HCT116 (cell line): ENCODE measurements around the gene FAM13A. TPM values are rescaled to one million over a fixed set of nuclear protein-coding genes. Genes with fewer than 3 reads are reported as not detected.

Experiments used
- ATAC-seq: fragments of 200-7000 bp; cut with Tn5 transposase; 2 replicates; pipeline ENCODE4 v1.9.1; 2020; ENCODE audit warnings: mild to moderate bottlenecking, moderate library complexity
- BruUV-seq: library from RNA; stranded (reverse); fragments of 400-500 nt; replicated peaks from 2 replicates; lab custom pipeline; 2021; lab: Mats Ljungman, UMichigan
- CTCF ChIA-PET: fragments of 300-600 bp; sonication (Branson Sonifier 250); formaldehyde crosslinking; loops from one replicate; lab custom pipeline; 2021; ENCODE audit warnings: antibody characterized with exemption; lab: Charles Lee
- POLR2A ChIA-PET: fragments of 300-600, 350-600 bp; sonication (Branson Sonifier 250); formaldehyde crosslinking; loops from one replicate; lab custom pipeline; 2021; ENCODE audit warnings: antibody characterized with exemption; lab: Charles Lee
- RAD21 ChIA-PET, 2 experiments: fragments of 300-600 bp; sonication (Branson Sonifier 250); formaldehyde crosslinking; loops; one replicate each; lab custom pipeline; 2023; ENCODE audit warnings: low total read pairs in 2 of 2; ENCODE audit not compliant: uncharacterized antibody in 2 of 2, unreplicated experiment in 2 of 2, low non-redundant PET in 1 of 2; lab: Charles Lee
- DNase-seq: peaks from one replicate; pipeline ENCODE4 v3.0.0-alpha.2; 2010; ENCODE audit warnings: low read depth, low spot score
- H2AFZ ChIP-seq: fragments of 200-600 bp; shearing (Covaris generic), sonication (generic); 2 replicates; pipeline ENCODE4 v1.6.1; 2017; ENCODE audit warnings: low read depth, mixed run types, mixed read lengths, antibody characterized with exemption, low read length; ENCODE audit not compliant: poor library complexity, severe bottlenecking
- H3K27ac ChIP-seq: 2 replicates; pipeline ENCODE4 v1.5.1; 2012; ENCODE audit warnings: low read depth, low read length
- H3K27me3 ChIP-seq: fragments of 200-600 bp; sonication (generic); 2 replicates; pipeline ENCODE4 v1.6.1; 2016; ENCODE audit warnings: mixed run types, low read length, mixed read lengths; ENCODE audit not compliant: insufficient read depth
- H3K36me3 ChIP-seq, 2 experiments: fragments of 200-500 bp in 1 of 2; fragments of 200-600 bp in 1 of 2; sonication (Bioruptor generic) in 1 of 2; sonication (generic) in 1 of 2; 2 replicates each; pipeline versions ENCODE4 v1.5.1 to v1.6.1; 2014 to 2016; ENCODE audit warnings: low read length in 2 of 2, inconsistent platforms in 1 of 2, mixed read lengths in 1 of 2, mixed run types in 1 of 2; ENCODE audit not compliant: insufficient read depth in 2 of 2, control insufficient read depth in 1 of 2
- H3K4me1 ChIP-seq, 2 experiments: fragments of 200-600 bp in 1 of 2; sonication (generic) in 1 of 2; 2 replicates each; pipeline versions ENCODE4 v1.5.1 to v1.6.1; 2012 to 2017; ENCODE audit warnings: low read length in 2 of 2, inconsistent platforms in 1 of 2, mild to moderate bottlenecking in 1 of 2, mixed read lengths in 1 of 2, mixed run types in 1 of 2, moderate library complexity in 1 of 2; ENCODE audit not compliant: insufficient read depth in 2 of 2, control insufficient read depth in 1 of 2
- H3K4me2 ChIP-seq: fragments of 200-600 bp; sonication (generic); 2 replicates; pipeline ENCODE4 v1.6.1; 2017; ENCODE audit warnings: mixed run types, low read length, mixed read lengths
- H3K4me3 ChIP-seq, 2 experiments: fragments of 200-600 bp in 1 of 2; sonication (generic) in 1 of 2; replicated peaks in 1 of 2; 2 replicates each; pipeline ENCODE4 v1.5.1; 2011 to 2016; ENCODE audit warnings: low read length in 2 of 2, control low read depth in 1 of 2, low read depth in 1 of 2, mild to moderate bottlenecking in 1 of 2, mixed read lengths in 1 of 2, mixed run types in 1 of 2
- H3K79me2 ChIP-seq: fragments of 200-600 bp; sonication (generic); 2 replicates; pipeline ENCODE4 v1.6.1; 2017; ENCODE audit warnings: mild to moderate bottlenecking, mixed run types, low read length, moderate library complexity, mixed read lengths; ENCODE audit not compliant: insufficient read depth
- H3K9ac ChIP-seq: fragments of 200-600 bp; sonication (generic); 2 replicates; pipeline ENCODE4 v1.6.1; 2016; ENCODE audit warnings: low read length, mixed read lengths
- H3K9me2 ChIP-seq: fragments of 200-600 bp; sonication (generic), shearing (Covaris generic); 2 replicates; pipeline ENCODE4 v1.6.1; 2017; ENCODE audit warnings: mixed run types, mild to moderate bottlenecking, moderate library complexity; ENCODE audit not compliant: insufficient read depth
- H3K9me3 ChIP-seq, 2 experiments: fragments of 200-500 bp in 1 of 2; fragments of 200-600 bp in 1 of 2; sonication (Bioruptor generic) in 1 of 2; sonication (generic) in 1 of 2; 2 replicates each; pipeline ENCODE4 v1.6.1; 2014 to 2017; ENCODE audit warnings: low read length in 2 of 2, mixed read lengths in 2 of 2, inconsistent platforms in 1 of 2, low read depth in 1 of 2, mild to moderate bottlenecking in 1 of 2, mixed run types in 1 of 2, moderate library complexity in 1 of 2; ENCODE audit not compliant: control insufficient read depth in 1 of 2, insufficient read depth in 1 of 2
- H4K20me1 ChIP-seq: fragments of 200-600 bp; sonication (generic), shearing (Covaris generic); 2 replicates; pipeline ENCODE4 v1.6.1; 2017; ENCODE audit warnings: mixed run types, mild to moderate bottlenecking, moderate library complexity; ENCODE audit not compliant: insufficient read depth
- CBX3 ChIP-seq: IDR thresholded peaks from 2 replicates; pipeline ENCODE4 v1.6.1; 2012; ENCODE audit warnings: low read depth
- CEBPB ChIP-seq: IDR thresholded peaks from 2 replicates; pipeline ENCODE4 v1.6.1; 2012; ENCODE audit warnings: low read depth
- EGR1 ChIP-seq: IDR thresholded peaks from 2 replicates; pipeline ENCODE4 v1.6.1; 2012; ENCODE audit warnings: low read depth
- ELF1 ChIP-seq: IDR thresholded peaks from 2 replicates; pipeline ENCODE4 v1.6.1; 2012; ENCODE audit warnings: low read depth, borderline replicate concordance
- EZH2phosphoT487 ChIP-seq: fragments of 200-600 bp; IDR thresholded peaks from 2 replicates; pipeline ENCODE4 v1.6.1; 2018; ENCODE audit warnings: antibody characterized with exemption, borderline replicate concordance
- JUND ChIP-seq: IDR thresholded peaks from 2 replicates; pipeline ENCODE4 v1.6.1; 2012
- POLR2A ChIP-seq: IDR thresholded peaks from 2 replicates; pipeline ENCODE4 v1.7.0; 2011; ENCODE audit warnings: borderline replicate concordance; ENCODE audit not compliant: insufficient read depth, insufficient read length; ENCODE audit errors: extremely low read depth
- POLR2AphosphoS5 ChIP-seq: IDR thresholded peaks from 2 replicates; pipeline ENCODE4 v1.6.1; 2011; ENCODE audit warnings: mild to moderate bottlenecking, low read depth, low read length, moderate library complexity
- RAD21 ChIP-seq: IDR thresholded peaks from 2 replicates; pipeline ENCODE4 v1.6.1; 2012; ENCODE audit warnings: low read depth, mild to moderate bottlenecking
- SIN3A ChIP-seq: IDR thresholded peaks from 2 replicates; pipeline ENCODE4 v1.6.1; 2012; ENCODE audit warnings: low read depth
- SRF ChIP-seq: IDR thresholded peaks from 2 replicates; pipeline ENCODE4 v1.6.1; 2012; ENCODE audit warnings: low read depth
- TCF7L2 ChIP-seq: IDR thresholded peaks from 2 replicates; pipeline ENCODE4 v1.7.0; 2011; ENCODE audit warnings: borderline replicate concordance, inconsistent platforms; ENCODE audit not compliant: insufficient read depth, insufficient read length; ENCODE audit errors: extremely low read depth
- YY1 ChIP-seq: IDR thresholded peaks from 2 replicates; pipeline ENCODE4 v1.6.1; 2011; ENCODE audit warnings: low read length, low read depth, moderate library complexity, mild to moderate bottlenecking; ENCODE audit not compliant: insufficient replicate concordance; ENCODE audit errors: extremely low read depth
- ZNF274 ChIP-seq: fragments of 200-500 bp; sonication (Bioruptor generic); IDR thresholded peaks from 2 replicates; pipeline ENCODE4 v1.6.1; 2014; ENCODE audit warnings: mild to moderate bottlenecking, low read depth, low read length, inconsistent platforms
- intact Hi-C: fragments of 100-400 bp; cut with micrococcal nuclease; formaldehyde crosslinking; loops from 2 replicates; pipeline ENCODE4 v1.10.0; 2022
- total RNA-seq: library from RNA; stranded (reverse); gene quantifications from one replicate; pipeline ENCODE4 v1.2.1, GENCODE V29; 2021; ENCODE audit not compliant: unreplicated experiment
- TF ChIP-seq, protein P1 (sequence below): IDR thresholded peaks from 2 replicates; pipeline ENCODE4 v1.6.1; 2012
- TF ChIP-seq, protein P2 (sequence below), 3 experiments: fragments of 200-600 bp in 1 of 3; sonication (generic) in 1 of 3; IDR thresholded peaks in 2 of 3; conservative IDR thresholded peaks in 1 of 3; 2 replicates each; pipeline ENCODE4 v1.5.1; 2012 to 2017; ENCODE audit warnings: low read depth in 2 of 3, low read length in 2 of 3, antibody characterized with exemption in 1 of 3, borderline replicate concordance in 1 of 3, control low read depth in 1 of 3, mild to moderate bottlenecking in 1 of 3, mixed read lengths in 1 of 3, mixed run types in 1 of 3, moderate library complexity in 1 of 3; ENCODE audit not compliant: insufficient read depth in 1 of 3
- TF ChIP-seq, protein P3 (sequence below): IDR thresholded peaks from 2 replicates; pipeline ENCODE4 v1.6.1; 2011; ENCODE audit warnings: mild to moderate bottlenecking, low read length, moderate library complexity; ENCODE audit not compliant: insufficient replicate concordance; ENCODE audit errors: extremely low read depth
- TF ChIP-seq, protein P4 (sequence below): IDR thresholded peaks from 2 replicates; pipeline ENCODE4 v1.6.1; 2012; ENCODE audit warnings: low read depth
- TF ChIP-seq, protein P5 (sequence below): IDR thresholded peaks from 2 replicates; pipeline ENCODE4 v1.6.1; 2012

The FAM13A gene
- total RNA-seq, 1 experiment from 2014 or later: 17.2 TPM

DNA sequence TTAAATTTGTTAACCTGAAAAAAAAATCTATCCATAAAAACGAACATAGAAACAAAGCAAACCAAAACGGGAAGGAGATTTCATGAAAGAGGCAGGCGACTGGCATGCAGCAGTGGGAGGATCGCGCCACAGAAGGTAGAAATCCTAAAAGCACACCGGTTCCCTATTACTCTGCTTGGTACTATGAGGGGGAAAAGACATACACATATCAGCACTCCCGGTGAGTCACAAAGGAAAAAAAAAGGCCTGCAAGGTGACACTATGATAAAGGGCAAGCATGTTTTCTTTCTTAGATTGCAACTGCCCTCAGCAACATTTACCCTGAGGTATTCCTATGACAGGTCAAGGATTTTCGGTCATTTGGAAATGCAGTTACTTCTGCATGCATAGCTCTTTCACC, 298.7 kb downstream of the FAM13A start:
- H3K27me3 ChIP-seq: no peaks in the 10 kb centered on the region
- H3K4me2 ChIP-seq: no peak overlapping the region
- no peaks in the 10 kb centered on the region for H3K9me3 ChIP-seq
- POLR2A ChIA-PET: no interaction called here
- TF ChIP-seq POLR2AphosphoS5 (no peak), EGR1 (no peak), SRF (no peak), SIN3A (no peak), TCF7L2 (no peak), EZH2phosphoT487 (no peak), CEBPB (no peak), CBX3 (no peak), ZNF274 (no peak), JUND (no peak), YY1 (no peak), ELF1 (no peak), POLR2A (no peak), RAD21 (no peak)
- TF ChIP-seq, protein P1, sequence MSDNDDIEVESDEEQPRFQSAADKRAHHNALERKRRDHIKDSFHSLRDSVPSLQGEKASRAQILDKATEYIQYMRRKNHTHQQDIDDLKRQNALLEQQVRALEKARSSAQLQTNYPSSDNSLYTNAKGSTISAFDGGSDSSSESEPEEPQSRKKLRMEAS: no peak
- TF ChIP-seq, protein P2, sequence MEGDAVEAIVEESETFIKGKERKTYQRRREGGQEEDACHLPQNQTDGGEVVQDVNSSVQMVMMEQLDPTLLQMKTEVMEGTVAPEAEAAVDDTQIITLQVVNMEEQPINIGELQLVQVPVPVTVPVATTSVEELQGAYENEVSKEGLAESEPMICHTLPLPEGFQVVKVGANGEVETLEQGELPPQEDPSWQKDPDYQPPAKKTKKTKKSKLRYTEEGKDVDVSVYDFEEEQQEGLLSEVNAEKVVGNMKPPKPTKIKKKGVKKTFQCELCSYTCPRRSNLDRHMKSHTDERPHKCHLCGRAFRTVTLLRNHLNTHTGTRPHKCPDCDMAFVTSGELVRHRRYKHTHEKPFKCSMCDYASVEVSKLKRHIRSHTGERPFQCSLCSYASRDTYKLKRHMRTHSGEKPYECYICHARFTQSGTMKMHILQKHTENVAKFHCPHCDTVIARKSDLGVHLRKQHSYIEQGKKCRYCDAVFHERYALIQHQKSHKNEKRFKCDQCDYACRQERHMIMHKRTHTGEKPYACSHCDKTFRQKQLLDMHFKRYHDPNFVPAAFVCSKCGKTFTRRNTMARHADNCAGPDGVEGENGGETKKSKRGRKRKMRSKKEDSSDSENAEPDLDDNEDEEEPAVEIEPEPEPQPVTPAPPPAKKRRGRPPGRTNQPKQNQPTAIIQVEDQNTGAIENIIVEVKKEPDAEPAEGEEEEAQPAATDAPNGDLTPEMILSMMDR (IDR thresholded peaks at IDR 0.05 in 2 of 3, conservative IDR thresholded peaks at IDR 0.05 in 1 of 3; ENCODE audit: borderline replicate concordance in 1 of 3, insufficient read depth in 1 of 3, low read depth in 2 of 3, low read length in 2 of 3): no peak
- TF ChIP-seq, protein P3, sequence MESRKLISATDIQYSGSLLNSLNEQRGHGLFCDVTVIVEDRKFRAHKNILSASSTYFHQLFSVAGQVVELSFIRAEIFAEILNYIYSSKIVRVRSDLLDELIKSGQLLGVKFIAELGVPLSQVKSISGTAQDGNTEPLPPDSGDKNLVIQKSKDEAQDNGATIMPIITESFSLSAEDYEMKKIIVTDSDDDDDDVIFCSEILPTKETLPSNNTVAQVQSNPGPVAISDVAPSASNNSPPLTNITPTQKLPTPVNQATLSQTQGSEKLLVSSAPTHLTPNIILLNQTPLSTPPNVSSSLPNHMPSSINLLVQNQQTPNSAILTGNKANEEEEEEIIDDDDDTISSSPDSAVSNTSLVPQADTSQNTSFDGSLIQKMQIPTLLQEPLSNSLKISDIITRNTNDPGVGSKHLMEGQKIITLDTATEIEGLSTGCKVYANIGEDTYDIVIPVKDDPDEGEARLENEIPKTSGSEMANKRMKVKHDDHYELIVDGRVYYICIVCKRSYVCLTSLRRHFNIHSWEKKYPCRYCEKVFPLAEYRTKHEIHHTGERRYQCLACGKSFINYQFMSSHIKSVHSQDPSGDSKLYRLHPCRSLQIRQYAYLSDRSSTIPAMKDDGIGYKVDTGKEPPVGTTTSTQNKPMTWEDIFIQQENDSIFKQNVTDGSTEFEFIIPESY: no peak
- TF ChIP-seq, protein P4, sequence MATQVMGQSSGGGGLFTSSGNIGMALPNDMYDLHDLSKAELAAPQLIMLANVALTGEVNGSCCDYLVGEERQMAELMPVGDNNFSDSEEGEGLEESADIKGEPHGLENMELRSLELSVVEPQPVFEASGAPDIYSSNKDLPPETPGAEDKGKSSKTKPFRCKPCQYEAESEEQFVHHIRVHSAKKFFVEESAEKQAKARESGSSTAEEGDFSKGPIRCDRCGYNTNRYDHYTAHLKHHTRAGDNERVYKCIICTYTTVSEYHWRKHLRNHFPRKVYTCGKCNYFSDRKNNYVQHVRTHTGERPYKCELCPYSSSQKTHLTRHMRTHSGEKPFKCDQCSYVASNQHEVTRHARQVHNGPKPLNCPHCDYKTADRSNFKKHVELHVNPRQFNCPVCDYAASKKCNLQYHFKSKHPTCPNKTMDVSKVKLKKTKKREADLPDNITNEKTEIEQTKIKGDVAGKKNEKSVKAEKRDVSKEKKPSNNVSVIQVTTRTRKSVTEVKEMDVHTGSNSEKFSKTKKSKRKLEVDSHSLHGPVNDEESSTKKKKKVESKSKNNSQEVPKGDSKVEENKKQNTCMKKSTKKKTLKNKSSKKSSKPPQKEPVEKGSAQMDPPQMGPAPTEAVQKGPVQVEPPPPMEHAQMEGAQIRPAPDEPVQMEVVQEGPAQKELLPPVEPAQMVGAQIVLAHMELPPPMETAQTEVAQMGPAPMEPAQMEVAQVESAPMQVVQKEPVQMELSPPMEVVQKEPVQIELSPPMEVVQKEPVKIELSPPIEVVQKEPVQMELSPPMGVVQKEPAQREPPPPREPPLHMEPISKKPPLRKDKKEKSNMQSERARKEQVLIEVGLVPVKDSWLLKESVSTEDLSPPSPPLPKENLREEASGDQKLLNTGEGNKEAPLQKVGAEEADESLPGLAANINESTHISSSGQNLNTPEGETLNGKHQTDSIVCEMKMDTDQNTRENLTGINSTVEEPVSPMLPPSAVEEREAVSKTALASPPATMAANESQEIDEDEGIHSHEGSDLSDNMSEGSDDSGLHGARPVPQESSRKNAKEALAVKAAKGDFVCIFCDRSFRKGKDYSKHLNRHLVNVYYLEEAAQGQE: no peak
- TF ChIP-seq, protein P5, sequence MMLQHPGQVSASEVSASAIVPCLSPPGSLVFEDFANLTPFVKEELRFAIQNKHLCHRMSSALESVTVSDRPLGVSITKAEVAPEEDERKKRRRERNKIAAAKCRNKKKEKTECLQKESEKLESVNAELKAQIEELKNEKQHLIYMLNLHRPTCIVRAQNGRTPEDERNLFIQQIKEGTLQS: no peak
- no peaks in the 10 kb centered on the region for H4K20me1 ChIP-seq
- CTCF ChIA-PET: no interaction called here
- H2AFZ ChIP-seq: no peak overlapping the region
- no peak overlapping the region for H3K27ac ChIP-seq
- no peaks in the 10 kb centered on the region for H3K9me2 ChIP-seq
- H3K36me3 ChIP-seq: no peaks in the 10 kb centered on the region
- RAD21 ChIA-PET: no interaction called here
- intact Hi-C loops: no loop called here
- H3K9ac ChIP-seq: no peak overlapping the region
- BruUV-seq: no TSS peak
- no peak overlapping the region for H3K4me3 ChIP-seq
- no peak for ATAC-seq
- no peaks in the 10 kb centered on the region for H3K4me1 ChIP-seq
- no peaks in the 10 kb centered on the region for H3K79me2 ChIP-seq
- no peak for DNase-seq
